HL-60 (cell line): ENCODE results near the gene CTIF.

Experiments
- DNase-seq, 2 experiments: peaks; one replicate each; pipeline ENCODE4 v3.0.0-alpha.2; 2010 to 2020; ENCODE audit warnings: low read depth in 1 of 2, low spot score in 1 of 2
- H3K27ac ChIP-seq: fragments of 250-450 bp; sonication (Bioruptor Pico); replicated peaks from 2 replicates; pipeline ENCODE4 v1.5.1; 2020; ENCODE audit warnings: mild to moderate bottlenecking, moderate library complexity
- H3K27me3 ChIP-seq: fragments of 250-450 bp; sonication (Bioruptor Pico); 2 replicates; pipeline ENCODE4 v1.5.1; 2021; ENCODE audit warnings: mild to moderate bottlenecking, moderate library complexity; ENCODE audit not compliant: insufficient read depth, poor library complexity, severe bottlenecking
- H3K4me3 ChIP-seq: replicated peaks from 2 replicates; pipeline ENCODE4 v1.5.1; 2011; ENCODE audit warnings: mild to moderate bottlenecking, control low read depth, low read length; ENCODE audit not compliant: insufficient read depth
- GABPA ChIP-seq: IDR thresholded peaks from 2 replicates; pipeline ENCODE4 v1.6.1; 2012; ENCODE audit warnings: low read depth
- POLR2AphosphoS5 ChIP-seq: IDR thresholded peaks from 2 replicates; pipeline ENCODE4 v1.6.1; 2012; ENCODE audit warnings: low read depth
- SPI1 ChIP-seq: IDR thresholded peaks from 2 replicates; pipeline ENCODE4 v1.6.1; 2012; ENCODE audit warnings: low read depth, mild to moderate bottlenecking, borderline replicate concordance
- TF ChIP-seq, protein P1 (sequence below): IDR thresholded peaks from one replicate; pipeline ENCODE4 v1.5.1; 2011; ENCODE audit warnings: low read length, control low read depth, inconsistent platforms; ENCODE audit not compliant: insufficient read depth
- TF ChIP-seq, protein P2 (sequence below): IDR thresholded peaks from 2 replicates; pipeline ENCODE4 v1.6.1; 2012; ENCODE audit warnings: low read depth; ENCODE audit not compliant: insufficient replicate concordance

Gene CTIF

DNA sequence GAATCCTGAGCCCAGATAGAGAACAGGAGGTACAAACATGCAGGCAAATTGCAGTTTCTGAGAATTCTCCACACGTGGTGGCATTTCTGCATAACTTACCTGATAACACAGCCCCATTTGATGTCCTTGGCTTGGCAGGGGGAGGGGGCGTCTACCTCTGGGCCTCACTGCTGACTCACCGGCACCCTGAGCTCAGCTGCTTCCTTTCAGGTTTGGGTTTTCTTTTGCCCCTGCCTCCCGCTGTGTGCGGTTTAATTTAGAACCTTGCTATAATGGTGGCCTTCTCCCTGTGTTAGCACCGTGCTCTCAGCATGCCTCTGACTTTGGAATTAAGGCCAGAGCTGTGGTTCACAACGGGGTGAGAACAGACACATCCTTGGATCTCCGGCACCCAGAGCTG, 4.4 kb downstream of the CTIF start:
- no peak overlapping the region for H3K4me3 ChIP-seq

DNA sequence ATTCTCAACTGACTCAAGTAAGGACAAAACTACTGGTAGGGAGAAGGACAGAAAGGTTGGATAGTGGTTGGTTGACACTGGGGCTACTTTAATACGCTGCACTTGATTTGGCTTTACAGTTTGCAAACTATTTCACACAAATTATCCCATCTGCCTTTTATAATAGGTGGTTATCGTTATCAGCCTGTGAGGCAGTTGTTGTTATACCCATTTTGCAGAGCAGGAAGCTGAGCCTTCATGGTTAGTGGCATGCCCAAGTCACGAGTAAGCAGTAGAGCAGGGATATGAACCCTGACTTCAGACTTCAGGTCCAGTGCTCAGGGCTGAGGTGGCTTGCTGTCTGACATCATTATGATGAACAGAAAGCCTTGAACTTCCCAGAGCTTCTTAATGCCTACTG, 5.3 kb downstream of the CTIF start:
- TF ChIP-seq GABPA (no peak), SPI1 (no peak), POLR2AphosphoS5 (no peak)
- TF ChIP-seq, protein P1, sequence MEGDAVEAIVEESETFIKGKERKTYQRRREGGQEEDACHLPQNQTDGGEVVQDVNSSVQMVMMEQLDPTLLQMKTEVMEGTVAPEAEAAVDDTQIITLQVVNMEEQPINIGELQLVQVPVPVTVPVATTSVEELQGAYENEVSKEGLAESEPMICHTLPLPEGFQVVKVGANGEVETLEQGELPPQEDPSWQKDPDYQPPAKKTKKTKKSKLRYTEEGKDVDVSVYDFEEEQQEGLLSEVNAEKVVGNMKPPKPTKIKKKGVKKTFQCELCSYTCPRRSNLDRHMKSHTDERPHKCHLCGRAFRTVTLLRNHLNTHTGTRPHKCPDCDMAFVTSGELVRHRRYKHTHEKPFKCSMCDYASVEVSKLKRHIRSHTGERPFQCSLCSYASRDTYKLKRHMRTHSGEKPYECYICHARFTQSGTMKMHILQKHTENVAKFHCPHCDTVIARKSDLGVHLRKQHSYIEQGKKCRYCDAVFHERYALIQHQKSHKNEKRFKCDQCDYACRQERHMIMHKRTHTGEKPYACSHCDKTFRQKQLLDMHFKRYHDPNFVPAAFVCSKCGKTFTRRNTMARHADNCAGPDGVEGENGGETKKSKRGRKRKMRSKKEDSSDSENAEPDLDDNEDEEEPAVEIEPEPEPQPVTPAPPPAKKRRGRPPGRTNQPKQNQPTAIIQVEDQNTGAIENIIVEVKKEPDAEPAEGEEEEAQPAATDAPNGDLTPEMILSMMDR, result no peak
- TF ChIP-seq, protein P2, sequence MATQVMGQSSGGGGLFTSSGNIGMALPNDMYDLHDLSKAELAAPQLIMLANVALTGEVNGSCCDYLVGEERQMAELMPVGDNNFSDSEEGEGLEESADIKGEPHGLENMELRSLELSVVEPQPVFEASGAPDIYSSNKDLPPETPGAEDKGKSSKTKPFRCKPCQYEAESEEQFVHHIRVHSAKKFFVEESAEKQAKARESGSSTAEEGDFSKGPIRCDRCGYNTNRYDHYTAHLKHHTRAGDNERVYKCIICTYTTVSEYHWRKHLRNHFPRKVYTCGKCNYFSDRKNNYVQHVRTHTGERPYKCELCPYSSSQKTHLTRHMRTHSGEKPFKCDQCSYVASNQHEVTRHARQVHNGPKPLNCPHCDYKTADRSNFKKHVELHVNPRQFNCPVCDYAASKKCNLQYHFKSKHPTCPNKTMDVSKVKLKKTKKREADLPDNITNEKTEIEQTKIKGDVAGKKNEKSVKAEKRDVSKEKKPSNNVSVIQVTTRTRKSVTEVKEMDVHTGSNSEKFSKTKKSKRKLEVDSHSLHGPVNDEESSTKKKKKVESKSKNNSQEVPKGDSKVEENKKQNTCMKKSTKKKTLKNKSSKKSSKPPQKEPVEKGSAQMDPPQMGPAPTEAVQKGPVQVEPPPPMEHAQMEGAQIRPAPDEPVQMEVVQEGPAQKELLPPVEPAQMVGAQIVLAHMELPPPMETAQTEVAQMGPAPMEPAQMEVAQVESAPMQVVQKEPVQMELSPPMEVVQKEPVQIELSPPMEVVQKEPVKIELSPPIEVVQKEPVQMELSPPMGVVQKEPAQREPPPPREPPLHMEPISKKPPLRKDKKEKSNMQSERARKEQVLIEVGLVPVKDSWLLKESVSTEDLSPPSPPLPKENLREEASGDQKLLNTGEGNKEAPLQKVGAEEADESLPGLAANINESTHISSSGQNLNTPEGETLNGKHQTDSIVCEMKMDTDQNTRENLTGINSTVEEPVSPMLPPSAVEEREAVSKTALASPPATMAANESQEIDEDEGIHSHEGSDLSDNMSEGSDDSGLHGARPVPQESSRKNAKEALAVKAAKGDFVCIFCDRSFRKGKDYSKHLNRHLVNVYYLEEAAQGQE, result no peak
- no peak overlapping the region for H3K27ac ChIP-seq
- H3K4me3 ChIP-seq, result no peak overlapping the region
- no peaks in the 10 kb centered on the region for H3K27me3 ChIP-seq
- no peak for DNase-seq

More for the DNA sequence above, 4.4 kb downstream of the CTIF start:
- no peak for DNase-seq
- TF ChIP-seq GABPA (no peak), POLR2AphosphoS5 (no peak), SPI1 (no peak)
- TF ChIP-seq, protein P1, result no peak
- TF ChIP-seq, protein P2, result no peak
- Histone ChIP-seq H3K27ac (no peak overlapping the region), H3K27me3 (no peaks in the 10 kb centered on the region)

DNA sequence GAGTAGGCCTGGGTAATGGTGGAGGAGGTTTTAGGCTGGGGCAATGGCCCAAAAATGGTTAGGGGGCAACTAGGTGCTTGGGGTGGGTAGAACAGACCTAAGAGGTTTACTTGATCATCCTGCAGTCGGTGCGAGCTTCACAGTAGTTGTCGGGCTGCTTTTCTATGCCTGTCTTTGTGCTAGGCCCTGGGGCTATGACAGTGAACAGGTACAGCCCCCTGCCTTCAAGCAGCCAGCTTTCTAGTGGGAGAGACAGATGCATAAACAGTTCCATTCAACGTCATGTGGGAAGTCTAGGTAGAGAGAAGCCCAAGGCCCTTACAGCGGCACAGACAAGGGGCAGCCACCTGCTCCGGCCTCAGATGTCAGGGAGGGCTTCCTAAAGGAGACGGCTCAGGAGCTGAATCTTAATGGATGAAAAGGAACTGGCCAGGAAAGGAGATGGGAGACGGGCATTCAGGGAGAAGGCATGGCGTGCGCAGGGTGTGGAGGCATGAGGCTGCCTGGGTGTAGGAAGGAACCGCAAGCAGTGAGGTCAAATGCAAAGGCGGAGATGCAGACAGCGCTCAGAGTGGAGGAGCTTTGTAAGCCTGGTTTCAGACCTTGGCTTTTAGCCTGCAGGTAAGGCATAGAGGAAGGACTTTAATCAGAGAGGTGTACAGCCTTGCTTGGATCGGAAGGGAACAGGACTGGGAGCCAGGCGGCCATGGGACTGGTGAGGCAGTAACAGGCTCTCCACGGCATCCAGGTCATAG, 6.0 kb downstream of the CTIF start:
- no peak for DNase-seq
- Histone ChIP-seq H3K27ac (no peak overlapping the region), H3K27me3 (no peaks in the 10 kb centered on the region), H3K4me3 (no peak overlapping the region)
- TF ChIP-seq, protein P2, result no peak
- TF ChIP-seq, protein P1, result no peak
- TF ChIP-seq POLR2AphosphoS5 (no peak), SPI1 (no peak), GABPA (no peak)
